Esophagus muscularis mucosa (tissue), 4 donors: ENCODE results near the gene TMEM127. TPM values are rescaled to one million over a fixed set of nuclear protein-coding genes. Genes with fewer than 3 reads are reported as not detected.

ENCODE experiments used
- DNase-seq: peaks from one replicate; pipeline ENCODE4 v3.0.0-alpha.2; 2017; ENCODE audit errors: extremely low spot score
- H3K27ac ChIP-seq, 4 donors: fragments of 200-600 bp; sonication (generic); replicated peaks in 1 of 4; 1 replicate in 3 of 4; 2 replicates in 1 of 4; pipeline ENCODE4 v1.5.1; 2016 to 2019; ENCODE audit warnings: mild to moderate bottlenecking in 1 of 4
- H3K27me3 ChIP-seq, 4 donors: fragments of 200-600 bp; sonication (generic); one replicate each; pipeline versions ENCODE4 v1.5.1 to v1.6.0; 2016 to 2019
- H3K36me3 ChIP-seq, 4 donors: fragments of 200-600 bp; sonication (generic); one replicate each; pipeline ENCODE4 v1.5.1; 2016 to 2019
- H3K4me1 ChIP-seq, 4 donors: fragments of 200-600 bp; sonication (generic); one replicate each; pipeline ENCODE4 v1.5.1; 2016 to 2019
- H3K4me3 ChIP-seq, 4 donors: fragments of 200-600 bp; sonication (generic); 1 replicate in 2 of 4; 2 replicates in 2 of 4; pipeline ENCODE4 v1.5.1; 2016 to 2019; ENCODE audit warnings: mild to moderate bottlenecking in 4 of 4, moderate library complexity in 1 of 4
- H3K9me3 ChIP-seq, 4 donors: fragments of 200-600 bp; sonication (generic); 1 replicate in 3 of 4; 2 replicates in 1 of 4; pipeline ENCODE4 v1.5.1; 2016 to 2019
- EP300 ChIP-seq: sonication (generic); formaldehyde crosslinking; IDR thresholded peaks from one replicate; pipeline ENCODE4 v1.6.1; 2017; ENCODE audit warnings: antibody characterized with exemption
- POLR2A ChIP-seq: fragments of 450-650 bp; IDR thresholded peaks from one replicate; pipeline ENCODE4 v1.6.1; 2017; ENCODE audit warnings: antibody characterized with exemption, moderate library complexity, mild to moderate bottlenecking, low read depth
- POLR2AphosphoS5 ChIP-seq, 2 donors: sonication (generic); formaldehyde crosslinking; IDR thresholded peaks; one replicate each; pipeline ENCODE4 v1.6.1; 2017; ENCODE audit warnings: antibody characterized with exemption in 2 of 2
- WGBS: methylation state at CpG from one replicate; pipeline ENCODE4 v1.1.5; 2018; 5-methylcytosine and 5-hydroxymethylcytosine counted together
- intact Hi-C: fragments of 100-400 bp; cut with DNase I; formaldehyde crosslinking; loops from one replicate; pipeline ENCODE4 v1.15.1; 2023
- total RNA-seq, 4 donors: library from RNA; depleted of rRNA; stranded (reverse); fragments of >200 nt; gene quantifications; one replicate each; pipeline versions ENCODE4 v1.1.0 to v1.2.1, GENCODE V29; 2016
- TF ChIP-seq, protein P1 (sequence below), 3 experiments: fragments of 200-600 bp in 2 of 3; fragments of 450-650 bp in 1 of 3; sonication (generic) in 2 of 3; IDR thresholded peaks; one replicate each; pipeline ENCODE4 v1.5.1; 2017 to 2019; ENCODE audit warnings: antibody characterized with exemption in 3 of 3, mild to moderate bottlenecking in 2 of 3, moderate library complexity in 1 of 3

The TMEM127 gene
- total RNA-seq, 4 donors from 2014 or later = 42.8 to 72.0 (median 55.3) TPM

DNA sequence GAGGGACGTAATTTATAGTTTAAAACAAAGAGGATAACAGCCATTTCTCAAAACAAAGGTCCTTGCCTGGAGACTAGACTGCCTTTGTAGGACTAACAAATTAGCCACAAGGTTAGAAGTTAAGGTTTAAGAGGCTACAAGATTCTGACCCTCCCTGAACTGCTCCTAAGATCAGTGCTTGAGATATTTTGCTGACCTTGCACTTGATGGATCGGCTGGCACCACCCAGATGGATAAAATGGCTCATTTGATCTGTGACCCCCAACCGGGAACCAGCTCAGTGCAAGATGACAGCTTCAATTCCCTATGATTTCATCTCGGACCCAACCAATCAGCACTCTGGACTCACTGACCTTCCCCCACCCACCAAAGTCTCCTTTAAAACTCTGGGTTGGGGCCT lies 53.5 kb downstream of the TMEM127 start:
- intact Hi-C loops = no loop called here
- no peak overlapping the region for H3K4me3 ChIP-seq
- no peaks in the 10 kb centered on the region for H3K9me3 ChIP-seq
- no peaks in the 10 kb centered on the region for H3K27me3 ChIP-seq
- DNase-seq = no peak
- H3K4me1 ChIP-seq = peaks cover 10 to 18% (median 16%) of the 10 kb centered on the region in 4 donors
- TF ChIP-seq EP300 (no peak), POLR2A (no peak), POLR2AphosphoS5 (IDR thresholded peaks at IDR 0.05) (no peak)
- TF ChIP-seq, protein P1, sequence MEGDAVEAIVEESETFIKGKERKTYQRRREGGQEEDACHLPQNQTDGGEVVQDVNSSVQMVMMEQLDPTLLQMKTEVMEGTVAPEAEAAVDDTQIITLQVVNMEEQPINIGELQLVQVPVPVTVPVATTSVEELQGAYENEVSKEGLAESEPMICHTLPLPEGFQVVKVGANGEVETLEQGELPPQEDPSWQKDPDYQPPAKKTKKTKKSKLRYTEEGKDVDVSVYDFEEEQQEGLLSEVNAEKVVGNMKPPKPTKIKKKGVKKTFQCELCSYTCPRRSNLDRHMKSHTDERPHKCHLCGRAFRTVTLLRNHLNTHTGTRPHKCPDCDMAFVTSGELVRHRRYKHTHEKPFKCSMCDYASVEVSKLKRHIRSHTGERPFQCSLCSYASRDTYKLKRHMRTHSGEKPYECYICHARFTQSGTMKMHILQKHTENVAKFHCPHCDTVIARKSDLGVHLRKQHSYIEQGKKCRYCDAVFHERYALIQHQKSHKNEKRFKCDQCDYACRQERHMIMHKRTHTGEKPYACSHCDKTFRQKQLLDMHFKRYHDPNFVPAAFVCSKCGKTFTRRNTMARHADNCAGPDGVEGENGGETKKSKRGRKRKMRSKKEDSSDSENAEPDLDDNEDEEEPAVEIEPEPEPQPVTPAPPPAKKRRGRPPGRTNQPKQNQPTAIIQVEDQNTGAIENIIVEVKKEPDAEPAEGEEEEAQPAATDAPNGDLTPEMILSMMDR (IDR thresholded peaks at IDR 0.05) = no peak
- WGBS = 83% methylated on average over 4 of the region's 4 CpGs
- H3K27ac ChIP-seq = no peak overlapping the region
- no peaks in the 10 kb centered on the region for H3K36me3 ChIP-seq

- peak overlapping the region; percentile 83 to 98 (median 94) for H3K4me3 ChIP-seq
- WGBS = 91% methylated on average over 9 of the region's 9 CpGs
- intact Hi-C loops = loop anchor here (2.0 kb wide), 1 partner anchor 55 kb away; the partner anchor contains the start of gene TMEM127
These were observed 56.1 kb downstream of the TMEM127 start for GRCh38 chr2:96209729-96210085.

DNA sequence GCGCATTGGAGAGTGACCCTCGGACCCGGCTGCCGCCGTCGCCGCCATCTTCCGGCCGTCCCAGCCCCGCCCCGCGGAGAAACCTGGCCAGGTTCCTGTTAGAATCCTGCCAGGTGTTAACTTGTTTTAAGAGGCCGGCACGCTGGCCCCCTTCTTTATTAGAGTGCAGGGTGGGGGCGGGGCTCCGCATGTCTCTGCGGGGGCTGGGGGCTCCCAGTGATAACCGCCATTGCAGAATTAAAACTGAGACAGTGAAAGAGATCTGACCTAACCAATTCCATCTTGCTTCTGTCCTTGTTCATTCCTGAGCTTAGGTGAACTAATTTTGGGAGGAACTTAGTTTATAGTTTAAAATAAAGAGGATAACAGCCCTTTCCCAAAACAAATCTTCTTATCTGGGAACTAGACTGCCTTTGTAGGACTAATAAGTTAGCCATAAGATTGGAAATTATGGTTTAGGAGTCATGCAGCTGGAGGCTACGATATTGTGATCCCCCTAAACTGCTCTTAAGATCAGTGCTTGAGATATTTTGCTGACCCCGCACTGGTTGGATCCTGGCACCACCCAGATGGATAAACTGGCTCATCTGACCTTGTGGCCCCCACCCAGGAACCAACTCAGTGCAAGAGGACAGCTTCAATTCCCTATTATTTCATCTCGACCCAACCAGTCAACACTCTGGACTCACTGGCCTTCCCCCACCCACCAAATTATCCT lies 56.6 kb downstream of the TMEM127 start:
- TF ChIP-seq POLR2A (no peak), EP300 (no peak), POLR2AphosphoS5 (IDR thresholded peaks at IDR 0.05) (peak; percentile 3 to 61)
- TF ChIP-seq, protein P1 (IDR thresholded peaks at IDR 0.05) = peak in 1 of 3 experiments; percentile 5
- Histone ChIP-seq H3K36me3 (no peaks in the 10 kb centered on the region), H3K4me1 (peaks cover 29 to 49% (median 46%) of the 10 kb centered on the region in 4 donors), H3K27me3 (no peaks in the 10 kb centered on the region), H3K27ac (peak overlapping the region; percentile 92 to 99 (median 96)), H3K4me3 (peak overlapping the region; percentile 83 to 98 (median 94)), H3K9me3 (no peaks in the 10 kb centered on the region)
- no peak for DNase-seq
- WGBS = 19% methylated on average over 9 of the region's 21 CpGs
- intact Hi-C loops = loop anchor here (2.0 kb wide), 1 partner anchor 56 kb away; the partner anchor contains the start of gene TMEM127

More at GRCh38 chr2:96209729-96210085, 56.1 kb downstream of the TMEM127 start:
- no peak for DNase-seq
- peaks cover 24 to 43% (median 41%) of the 10 kb centered on the region in 4 donors for H3K4me1 ChIP-seq
- no peaks in the 10 kb centered on the region for H3K36me3 ChIP-seq
- H3K9me3 ChIP-seq = no peaks in the 10 kb centered on the region
- H3K27me3 ChIP-seq = no peaks in the 10 kb centered on the region
- peak overlapping the region in 2 of 4 donors; percentile 92 to 98 for H3K27ac ChIP-seq
- TF ChIP-seq POLR2A = no peak
- TF ChIP-seq EP300 = no peak
- TF ChIP-seq, protein P1 (IDR thresholded peaks at IDR 0.05) = no peak
- TF ChIP-seq POLR2AphosphoS5 (IDR thresholded peaks at IDR 0.05) = no peak

- peaks cover 34 to 57% (median 54%) of the 10 kb centered on the region in 4 donors for H3K4me1 ChIP-seq
- intact Hi-C loops = loop anchor here (2.0 kb wide), 1 partner anchor 56 kb away; the partner anchor contains the start of gene TMEM127
- peak within 1 kb of the TSS; percentile 83 to 98 (median 94) for H3K4me3 ChIP-seq
- peak; percentile 100 for DNase-seq
- H3K36me3 ChIP-seq = no peaks in the 10 kb centered on the region
- WGBS = 0% methylated on average over 1 of the region's 100 CpGs
- H3K27ac ChIP-seq = peak within 1 kb of the TSS; percentile 92 to 99 (median 96)
- H3K9me3 ChIP-seq = no peaks in the 10 kb centered on the region
- TF ChIP-seq, protein P1 (IDR thresholded peaks at IDR 0.05) = peak in 2 of 3 experiments; percentile 9 to 13
- TF ChIP-seq POLR2AphosphoS5 (IDR thresholded peaks at IDR 0.05) (peak; percentile 95 to 97), POLR2A (peak; percentile 89), EP300 (no peak)
- H3K27me3 ChIP-seq = no peaks in the 10 kb centered on the region
These were observed 57.4 kb downstream of the TMEM127 start, which contains the start of gene STARD7 for GRCh38 chr2:96208143-96209010. STARD7 (minus strand) TSS chr2:96208827; CDS start chr2:96208434, 393 bp downstream.
